Head of caudate nucleus (tissue), 42 donors: ENCODE results near the gene ELMO2.

Source experiments
- DNase-seq, 42 donors: peaks; one replicate each; pipeline versions ENCODE4 v3.0.0 to v3.0.0-alpha.2; 2020 to 2021; ENCODE audit warnings: mixed read lengths in 7 of 42
- intact Hi-C: fragments of 100-400 bp; cut with DNase I; formaldehyde crosslinking; loops from one replicate; pipeline ENCODE4 v1.15.0; 2022

Gene ELMO2

DNA sequence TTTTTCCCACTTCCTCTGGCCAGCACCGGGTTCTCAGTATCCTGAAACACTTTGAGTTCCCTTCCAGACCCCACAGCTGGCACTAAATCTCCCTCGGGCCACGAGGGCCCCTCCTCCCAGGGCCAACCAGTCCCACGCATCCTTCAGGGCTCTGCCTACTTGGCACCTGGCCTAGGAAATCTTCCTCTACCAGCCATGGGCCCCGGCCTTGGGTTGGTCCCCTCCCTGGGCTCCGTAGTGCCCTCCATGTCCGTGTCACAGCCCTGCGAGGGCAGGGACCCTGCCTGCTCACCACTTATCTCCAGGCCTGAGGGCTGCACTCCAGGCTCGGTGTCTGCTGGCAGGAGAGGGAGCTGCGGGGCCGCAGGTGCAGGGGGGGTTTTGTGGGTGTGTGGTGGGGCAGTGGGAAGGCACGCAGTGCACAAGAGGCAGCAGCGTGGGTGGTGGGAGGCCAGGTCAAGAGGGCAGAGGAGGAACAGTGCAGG is 49.3 kb downstream of the ELMO2 start:
- DNase-seq, result peak in 18 of 42 donors; percentile 28 to 66 (median 48)
- intact Hi-C loops, result no loop called here

DNA sequence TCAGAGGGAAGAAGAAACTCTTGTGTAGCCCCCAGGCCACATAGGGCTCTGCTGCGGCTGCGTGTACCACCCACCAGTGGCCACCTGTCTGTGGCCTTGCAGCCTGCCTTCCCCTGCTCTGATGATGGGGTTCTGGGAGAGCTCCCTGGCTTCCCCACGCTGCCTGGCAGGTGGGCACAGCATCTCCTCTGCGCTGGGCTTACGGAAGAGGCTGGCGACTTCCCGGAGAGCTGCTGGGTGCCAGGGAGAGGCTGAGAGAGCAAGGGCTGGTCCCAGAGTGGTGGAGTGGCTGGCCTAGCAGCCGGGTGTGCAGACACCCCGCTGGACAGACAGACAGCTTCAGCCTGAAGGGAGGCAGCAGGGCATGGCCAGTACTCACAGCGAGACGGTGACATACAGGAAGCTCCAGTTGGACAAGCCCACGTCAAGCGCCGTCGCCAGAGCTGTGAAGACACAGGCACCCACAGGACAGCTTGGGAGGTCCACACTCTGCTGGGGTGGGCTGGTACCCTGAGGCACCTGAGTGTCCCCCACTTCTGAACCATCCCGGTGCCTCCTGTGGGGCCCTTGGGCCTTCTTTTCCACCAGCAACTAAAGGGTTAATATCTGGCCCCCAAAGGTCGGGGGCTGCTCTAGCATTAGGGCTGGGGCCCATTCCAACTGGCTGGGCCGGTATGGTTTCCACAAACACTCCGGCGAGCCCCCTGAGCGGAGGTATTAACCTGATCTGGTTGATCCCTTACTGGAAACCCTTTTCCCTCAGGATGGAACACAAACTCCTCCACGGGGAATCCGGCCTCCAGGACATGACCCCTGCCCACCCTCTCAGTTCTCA is 50.0 kb downstream of the ELMO2 start:
- intact Hi-C loops, result no loop called here

DNA sequence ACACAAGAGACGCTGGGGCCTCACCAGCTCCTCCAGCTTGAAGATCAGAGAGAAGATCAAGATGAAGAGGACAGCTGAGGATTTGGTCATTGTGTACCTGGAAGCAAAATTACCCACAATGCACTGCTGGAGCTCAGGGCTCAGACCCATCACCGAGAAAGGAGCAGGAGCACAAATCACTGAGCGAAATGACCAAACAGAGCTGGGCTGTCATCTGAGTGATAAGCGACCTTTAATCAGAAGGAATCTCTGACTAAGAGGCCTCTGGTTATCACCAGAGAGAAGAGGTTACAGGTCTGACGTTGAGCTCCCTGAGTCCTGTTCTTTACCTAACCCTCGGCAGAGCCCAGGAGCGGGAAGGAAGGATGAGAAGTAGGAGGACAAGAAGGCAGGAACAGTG is 50.6 kb downstream of the ELMO2 start:
- DNase-seq, result no peak
- intact Hi-C loops, result no loop called here

More for the DNA sequence above, 50.0 kb downstream of the ELMO2 start:
- DNase-seq, result no peak

DNA sequence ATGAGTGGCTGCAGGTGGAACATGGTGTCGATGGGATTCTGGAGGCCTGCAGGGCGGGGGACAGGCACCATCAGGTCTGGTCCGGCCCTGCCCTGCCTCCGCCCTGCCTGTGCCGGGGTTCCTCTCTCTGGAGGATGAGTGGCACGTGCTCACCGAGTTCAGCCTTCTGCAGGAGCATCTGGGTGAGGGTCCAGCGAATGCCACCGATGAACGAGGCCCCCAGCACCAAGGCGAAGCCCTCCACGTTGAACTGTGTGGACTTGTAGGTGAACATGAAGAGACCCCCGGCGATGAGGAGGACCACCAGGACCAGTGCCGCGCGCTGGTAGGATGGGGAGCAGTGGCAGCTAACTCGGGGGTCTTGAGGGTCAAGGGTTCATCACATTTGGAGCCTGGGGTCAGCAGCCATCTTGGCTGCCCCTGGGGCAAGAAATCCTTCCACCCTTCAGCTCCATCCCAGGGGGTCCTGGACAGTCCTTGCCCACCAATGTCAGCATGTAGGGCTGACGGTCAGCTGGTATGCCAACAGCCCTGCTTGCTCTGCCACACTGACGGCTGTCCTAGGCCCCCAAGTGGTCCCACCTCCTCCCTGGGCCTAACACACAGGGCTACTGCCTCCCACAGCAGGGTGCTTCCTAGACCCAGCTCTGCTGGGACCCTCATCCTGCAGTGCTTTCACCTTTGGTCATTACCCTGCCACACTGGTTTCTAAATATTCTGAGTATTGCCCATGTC is 51.3 kb downstream of the ELMO2 start:
- intact Hi-C loops, result no loop called here
- DNase-seq, result no peak

- intact Hi-C loops, result no loop called here
Measured at GRCh38 chr20:46354207-46354555, 52.2 kb downstream of the ELMO2 start.

DNA sequence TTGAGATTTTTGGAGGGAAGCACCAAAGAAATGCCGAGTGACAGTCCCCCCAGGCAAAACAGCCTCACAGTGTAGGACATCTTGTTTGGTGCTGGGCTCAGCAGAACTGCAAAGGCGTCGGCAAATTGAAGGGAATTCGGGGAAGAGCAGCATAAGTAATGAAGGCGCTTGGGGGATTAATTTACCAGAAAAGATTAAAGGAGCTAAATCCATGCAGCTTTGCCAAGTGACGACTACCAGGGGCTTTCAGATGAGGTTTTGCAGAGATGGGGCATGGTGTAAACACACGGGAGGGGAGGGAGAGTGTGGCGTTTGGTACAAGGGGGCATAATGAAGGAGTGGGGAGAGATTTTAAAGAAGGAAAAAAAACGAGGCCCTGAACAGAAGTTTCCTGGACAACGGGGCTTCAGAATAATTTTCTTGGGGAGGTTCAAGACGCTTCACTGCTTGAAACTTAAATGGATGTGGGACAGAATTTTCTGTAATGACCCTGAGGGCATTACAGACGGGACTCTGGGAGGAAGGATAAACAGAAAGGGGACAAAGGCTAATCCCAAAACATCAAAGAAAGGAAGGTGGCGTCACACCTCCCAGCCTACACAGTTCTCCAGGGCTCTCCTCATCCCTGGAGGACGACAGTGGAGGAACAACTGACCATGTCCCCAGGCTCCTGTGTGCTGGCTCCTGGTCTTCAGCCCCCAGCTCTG is 52.8 kb downstream of the ELMO2 start:
- DNase-seq, result no peak
- intact Hi-C loops, result no loop called here

More at GRCh38 chr20:46354207-46354555, 52.2 kb downstream of the ELMO2 start:
- no peak for DNase-seq

DNA sequence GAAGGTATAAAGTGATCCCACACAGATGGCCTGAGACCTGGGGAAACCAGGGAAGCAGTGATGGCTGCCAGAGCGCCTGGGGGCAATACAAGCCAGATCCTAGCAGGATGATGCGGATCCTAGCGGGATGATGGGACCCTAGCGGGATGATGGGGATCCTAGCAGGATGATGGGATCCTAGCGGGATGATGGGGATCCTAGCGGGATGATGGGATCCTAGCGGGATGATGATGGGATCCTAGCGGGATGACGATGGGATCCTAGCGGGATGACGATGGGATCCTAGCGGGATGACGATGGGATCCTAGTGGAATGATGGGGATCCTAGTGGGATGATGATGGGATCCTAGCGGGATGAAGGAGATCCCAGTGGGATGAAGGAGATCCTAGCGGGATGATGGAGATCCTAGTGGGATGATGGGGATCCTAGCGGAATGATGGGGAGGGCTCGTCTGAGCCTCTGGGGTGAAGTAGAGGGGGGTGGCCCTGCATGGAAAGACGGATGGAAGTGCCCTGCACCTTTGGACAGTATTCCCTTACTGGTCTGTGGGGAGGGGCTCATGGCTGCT is 54.0 kb downstream of the ELMO2 start:
- DNase-seq, result no peak
- intact Hi-C loops, result no loop called here

DNA sequence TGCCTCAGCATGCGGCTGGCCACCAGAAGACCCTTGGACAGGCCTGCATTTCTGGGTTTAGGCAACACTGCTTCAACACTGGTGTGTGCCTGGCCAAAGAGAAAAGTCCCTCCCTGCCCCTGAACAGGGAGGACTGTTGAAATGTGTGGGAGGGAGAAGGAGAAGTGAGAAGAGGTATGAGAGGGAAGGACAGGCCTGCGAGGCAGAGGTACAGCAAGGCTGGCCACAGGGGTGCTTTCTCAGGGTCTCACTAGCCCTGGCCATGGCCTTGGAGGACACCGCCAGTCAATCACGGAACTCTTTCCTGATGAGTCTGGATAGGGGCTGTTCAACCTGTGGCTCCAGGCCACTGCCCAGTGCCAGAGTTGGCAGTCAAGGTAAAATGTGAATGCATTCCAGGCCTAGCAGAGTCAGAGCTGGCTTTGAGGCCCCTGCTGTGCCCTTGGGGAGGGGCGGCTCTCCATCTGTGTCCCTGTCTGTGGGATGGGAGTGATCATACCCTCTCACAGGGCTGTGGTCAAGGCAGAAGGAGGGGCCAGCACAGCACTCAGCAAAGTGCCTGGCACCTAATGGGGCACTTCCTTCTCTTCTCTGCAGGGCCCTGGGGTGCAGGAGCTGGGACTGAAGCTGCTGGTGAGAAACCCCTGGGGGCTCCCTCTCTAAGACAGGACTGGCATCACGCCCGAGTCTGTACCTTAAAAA is 54.9 kb downstream of the ELMO2 start:
- DNase-seq, result no peak
- intact Hi-C loops, result no loop called here

GRCh38 chr20:46350986-46351267 is 55.5 kb downstream of the ELMO2 start:
- no peak for DNase-seq
- intact Hi-C loops, result no loop called here

- DNase-seq, result no peak
- intact Hi-C loops, result no loop called here
Measured at GRCh38 chr20:46350201-46350985, 56.0 kb downstream of the ELMO2 start.

GRCh38 chr20:46349742-46350056 is 56.7 kb downstream of the ELMO2 start:
- DNase-seq, result no peak
- intact Hi-C loops, result loop anchor here (2.0 kb wide), 2 partner anchors 43 to 221 kb away; no protein-coding TSS in a partner anchor

DNA sequence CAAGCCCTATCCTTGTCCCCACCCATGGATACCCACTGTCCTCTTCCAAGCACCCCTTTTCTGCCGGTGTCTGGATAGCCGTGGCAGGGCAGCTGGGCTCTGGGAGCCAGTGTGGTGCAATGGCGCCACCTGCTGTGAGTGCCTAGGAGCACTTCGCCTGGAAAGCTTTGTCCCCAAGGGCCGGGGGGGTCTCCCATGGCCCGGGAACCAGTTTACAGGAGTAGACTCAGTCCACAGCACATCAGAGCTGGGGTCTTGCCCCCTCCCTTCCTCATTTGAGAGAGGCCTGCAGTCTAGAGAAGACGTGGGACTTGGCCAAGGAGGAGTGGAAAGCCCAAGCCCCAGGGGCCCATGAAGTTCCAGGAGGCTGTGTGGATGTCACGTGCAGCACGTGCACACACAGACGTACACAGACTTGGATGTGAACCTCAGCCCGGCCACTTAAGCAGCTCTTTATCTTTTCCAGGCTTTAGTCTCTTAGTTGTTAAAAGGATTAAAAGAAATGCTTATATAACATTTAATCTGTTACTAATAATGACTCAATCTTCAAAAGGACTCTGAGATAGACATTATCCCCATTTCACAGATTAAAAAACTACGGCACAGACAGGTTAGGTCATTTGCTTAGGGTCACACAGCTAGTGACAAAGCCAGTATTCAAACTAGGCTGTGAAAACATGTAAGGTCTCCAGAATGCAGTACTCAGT is 57.2 kb downstream of the ELMO2 start:
- intact Hi-C loops, result loop anchor here (2.0 kb wide), 2 partner anchors 42 to 220 kb away; no protein-coding TSS in a partner anchor
- DNase-seq, result peak; percentile 43 to 88 (median 76)

DNA sequence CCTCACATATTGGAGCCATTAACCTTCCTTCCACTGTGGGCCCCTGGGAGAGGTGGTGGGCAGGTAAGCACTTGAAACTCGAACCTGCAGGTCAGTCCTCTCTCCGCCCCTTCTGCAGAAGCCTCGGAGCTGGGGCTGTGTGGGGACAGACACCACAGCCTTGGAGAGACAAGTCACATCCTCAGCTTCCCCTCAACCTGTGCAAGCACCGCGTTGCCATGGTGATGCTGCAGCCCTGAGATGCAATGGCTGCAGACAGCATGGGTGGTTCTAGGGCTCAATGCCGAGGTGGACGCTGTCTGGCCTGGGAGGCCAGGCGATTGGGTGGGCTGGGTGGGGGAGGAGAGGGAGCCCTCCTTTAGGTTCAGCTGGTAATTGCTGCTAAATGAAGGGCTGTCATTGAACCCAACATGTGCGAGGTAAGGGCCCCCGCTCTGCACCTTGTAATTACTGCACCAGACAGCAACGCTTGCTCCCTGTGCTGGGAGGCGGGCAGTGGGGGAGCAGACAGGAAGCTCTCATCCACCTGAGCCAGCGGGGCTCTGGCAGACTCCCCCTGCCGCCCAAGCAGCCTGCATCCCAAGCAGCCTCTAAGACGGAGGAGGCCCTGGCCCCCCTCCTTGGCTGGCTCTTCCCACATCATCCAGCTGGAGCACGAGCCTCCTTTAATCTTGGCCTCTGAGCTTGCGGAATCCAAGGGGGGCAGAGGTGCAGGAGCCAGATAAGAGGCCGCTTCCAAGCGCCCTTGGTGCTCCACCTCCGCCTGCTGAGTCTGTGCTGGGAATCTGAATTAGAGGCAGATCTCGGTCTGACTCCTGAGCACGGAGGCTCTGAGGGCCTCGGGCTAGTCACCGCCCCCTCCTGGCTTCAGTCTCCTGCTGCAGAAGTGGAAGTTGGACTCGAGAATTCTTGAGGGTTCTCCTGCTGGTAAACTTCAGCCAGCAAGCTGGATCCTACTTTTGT is 58.3 kb downstream of the ELMO2 start:
- peak; percentile 28 to 89 (median 64) for DNase-seq
- intact Hi-C loops, result loop anchor here (2.0 kb wide), 2 partner anchors 41 to 219 kb away; no protein-coding TSS in a partner anchor

- intact Hi-C loops, result no loop called here
- peak in 4 of 42 donors; percentile 34 to 48 (median 42) for DNase-seq
Measured at GRCh38 chr20:46346770-46347169, 59.6 kb downstream of the ELMO2 start.

GRCh38 chr20:46344488-46345162 is 61.8 kb downstream of the ELMO2 start:
- DNase-seq, result no peak
- intact Hi-C loops, result no loop called here

- DNase-seq, result no peak
- intact Hi-C loops, result no loop called here
Measured at GRCh38 chr20:46343975-46344357, 62.4 kb downstream of the ELMO2 start.
